OCI-LY1 (cell line): Measurements from ENCODE around the gene PLXNA1.

Source experiments
- CTCF ChIP-seq: fragments of 200-600 bp; sonication (generic), shearing (Covaris generic); IDR thresholded peaks from 2 replicates; pipeline ENCODE4 v1.5.1; 2017; ENCODE audit warnings: mild to moderate bottlenecking, antibody characterized with exemption, low read length, moderate library complexity, mixed read lengths
- EZH2 ChIP-seq: fragments of 200-600 bp; sonication (generic), shearing (Covaris generic); IDR thresholded peaks from 2 replicates; pipeline ENCODE4 v1.8.0; 2017; ENCODE audit warnings: borderline replicate concordance, mixed run types, mild to moderate bottlenecking, antibody characterized with exemption, low read length, moderate library complexity, mixed read lengths

- TF ChIP-seq CTCF (no peak), EZH2 (no peak)
These were observed 42.5 kb downstream of the PLXNA1 start for GRCh38 chr3:127025456-127025855.
